Measurements from ENCODE around the gene SNRPA. TPM values are rescaled to one million over a fixed set of nuclear protein-coding genes. Genes with fewer than 3 reads are reported as not detected.

Gene SNRPA
- total RNA-seq, 3 donors from 2014 or later = 41.6 to 52.8 (median 52.1) TPM

DNA sequence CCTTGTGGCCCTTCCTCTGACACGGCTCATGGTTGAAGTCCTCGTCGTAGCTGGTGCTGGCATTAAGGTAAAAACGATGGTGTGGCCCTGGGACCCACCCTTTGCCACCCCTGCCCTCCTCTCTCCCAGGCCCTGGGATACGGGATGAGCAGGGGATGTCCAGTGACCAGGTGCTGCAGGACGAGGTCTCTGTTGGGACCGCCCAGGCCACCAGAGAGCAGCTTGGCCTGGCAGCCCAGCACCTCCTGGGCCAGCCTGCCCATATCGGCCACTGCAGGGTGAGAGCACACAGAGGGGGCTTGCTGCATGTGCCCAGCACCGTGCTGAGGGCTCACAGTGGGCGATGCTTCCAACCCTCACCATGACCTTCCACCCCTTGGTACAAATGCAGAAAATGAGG is 7.1 kb upstream of the SNRPA start:
- Histone ChIP-seq H3K9me3 (no peaks in the 10 kb centered on the region), H3K4me1 (peaks cover 0 to 3% of the 10 kb centered on the region in 2 donors), H3K27me3 (no peaks in the 10 kb centered on the region), H3K27ac (no peak overlapping the region), H3K4me3 (no peak overlapping the region), H3K36me3 (peaks cover 6% of the 10 kb centered on the region)
- intact Hi-C loops (cut with DNase I; ENCODE audit: low total_unique reads) = no loop called here
- no peak for DNase-seq (ENCODE audit: low spot score in 2 of 2)
- TF ChIP-seq POLR2A (IDR thresholded peaks at IDR 0.05) (no peak), POLR2AphosphoS5 (IDR thresholded peaks at IDR 0.05) (no peak)
- TF ChIP-seq, protein P1, sequence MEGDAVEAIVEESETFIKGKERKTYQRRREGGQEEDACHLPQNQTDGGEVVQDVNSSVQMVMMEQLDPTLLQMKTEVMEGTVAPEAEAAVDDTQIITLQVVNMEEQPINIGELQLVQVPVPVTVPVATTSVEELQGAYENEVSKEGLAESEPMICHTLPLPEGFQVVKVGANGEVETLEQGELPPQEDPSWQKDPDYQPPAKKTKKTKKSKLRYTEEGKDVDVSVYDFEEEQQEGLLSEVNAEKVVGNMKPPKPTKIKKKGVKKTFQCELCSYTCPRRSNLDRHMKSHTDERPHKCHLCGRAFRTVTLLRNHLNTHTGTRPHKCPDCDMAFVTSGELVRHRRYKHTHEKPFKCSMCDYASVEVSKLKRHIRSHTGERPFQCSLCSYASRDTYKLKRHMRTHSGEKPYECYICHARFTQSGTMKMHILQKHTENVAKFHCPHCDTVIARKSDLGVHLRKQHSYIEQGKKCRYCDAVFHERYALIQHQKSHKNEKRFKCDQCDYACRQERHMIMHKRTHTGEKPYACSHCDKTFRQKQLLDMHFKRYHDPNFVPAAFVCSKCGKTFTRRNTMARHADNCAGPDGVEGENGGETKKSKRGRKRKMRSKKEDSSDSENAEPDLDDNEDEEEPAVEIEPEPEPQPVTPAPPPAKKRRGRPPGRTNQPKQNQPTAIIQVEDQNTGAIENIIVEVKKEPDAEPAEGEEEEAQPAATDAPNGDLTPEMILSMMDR (IDR thresholded peaks at IDR 0.05) = no peak

DNA sequence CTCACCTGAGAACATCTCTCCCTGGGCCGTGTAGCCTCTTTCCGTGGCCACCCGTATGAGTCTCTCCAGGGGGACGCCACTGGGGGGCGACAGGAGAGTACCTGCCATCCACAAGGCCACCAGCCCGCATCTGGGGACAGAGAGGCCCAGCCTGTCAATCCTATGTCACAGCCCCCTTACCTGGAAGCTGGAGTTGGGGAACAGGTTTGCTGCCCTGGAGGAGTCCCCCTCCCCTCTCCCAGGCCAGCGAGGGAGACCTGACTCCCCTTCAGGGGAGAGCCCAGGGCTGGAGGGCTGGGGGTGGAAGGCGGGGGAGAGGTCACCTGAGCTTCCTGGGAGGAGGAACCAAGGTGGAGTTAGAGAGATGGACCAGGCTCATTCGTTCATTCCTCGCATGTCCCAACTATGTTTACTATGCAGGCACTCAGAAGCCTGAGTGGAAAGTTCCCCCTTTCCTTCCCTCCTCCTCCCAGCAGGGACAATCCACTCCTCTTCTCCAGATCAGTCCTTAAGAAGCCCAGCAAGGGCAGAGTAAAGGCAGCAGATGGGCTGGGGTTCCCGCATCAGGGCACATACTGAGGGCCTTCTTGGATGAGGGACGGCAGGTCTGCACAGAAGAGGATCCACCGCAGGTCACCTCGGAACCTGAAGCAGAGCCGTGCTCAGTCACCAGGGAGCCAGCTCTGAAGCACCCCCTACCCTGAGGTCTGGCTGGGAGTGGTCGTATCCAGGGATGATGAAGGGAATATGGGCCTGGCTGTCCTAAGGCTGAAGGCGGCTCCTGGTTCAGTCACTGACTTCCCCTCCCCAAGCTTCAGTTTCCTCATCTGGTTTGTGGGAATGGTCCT is 6.2 kb upstream of the SNRPA start:
- Histone ChIP-seq H3K9me3 (no peaks in the 10 kb centered on the region), H3K4me1 (peaks cover 0 to 11% of the 10 kb centered on the region in 2 donors), H3K27ac (peak overlapping the region in 1 of 2 donors; percentile 58), H3K27me3 (no peaks in the 10 kb centered on the region), H3K36me3 (no peaks in the 10 kb centered on the region), H3K4me3 (no peak overlapping the region)
- intact Hi-C loops (cut with DNase I; ENCODE audit: low total_unique reads) = no loop called here
- TF ChIP-seq, protein P1 (IDR thresholded peaks at IDR 0.05) = no peak
- TF ChIP-seq POLR2A (IDR thresholded peaks at IDR 0.05) = no peak
- no peak for TF ChIP-seq POLR2AphosphoS5 (IDR thresholded peaks at IDR 0.05)
- DNase-seq (ENCODE audit: low spot score in 2 of 2) = no peak

DNA sequence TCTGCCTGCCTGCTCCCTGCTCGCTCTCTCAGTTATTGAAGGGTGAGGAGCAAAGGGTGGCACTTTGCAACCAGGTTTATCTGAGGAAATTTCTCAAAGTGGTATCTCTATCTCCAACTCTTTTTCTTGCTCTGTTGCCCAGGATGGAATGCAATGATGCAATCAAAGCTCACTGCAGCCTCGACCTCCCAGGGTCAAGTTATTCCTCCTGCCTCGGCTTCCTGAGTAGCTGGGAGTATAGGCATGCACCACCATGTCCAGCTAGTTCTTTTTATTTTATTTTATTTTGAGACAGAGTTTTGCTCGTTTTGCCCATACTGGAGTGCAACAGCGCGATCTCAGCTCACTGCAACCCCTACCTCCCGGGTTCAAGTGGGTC is 5.6 kb upstream of the SNRPA start:
- peak overlapping the region in 1 of 2 donors; percentile 58 for H3K27ac ChIP-seq
- no peaks in the 10 kb centered on the region for H3K9me3 ChIP-seq
- no peak overlapping the region for H3K4me3 ChIP-seq
- DNase-seq (ENCODE audit: low spot score in 2 of 2) = no peak
- H3K4me1 ChIP-seq = peaks cover 0 to 11% of the 10 kb centered on the region in 2 donors
- no peaks in the 10 kb centered on the region for H3K27me3 ChIP-seq
- H3K36me3 ChIP-seq = no peaks in the 10 kb centered on the region
- no peak for TF ChIP-seq POLR2AphosphoS5 (IDR thresholded peaks at IDR 0.05)
- TF ChIP-seq, protein P1 (IDR thresholded peaks at IDR 0.05) = no peak
- no peak for TF ChIP-seq POLR2A (IDR thresholded peaks at IDR 0.05)
- intact Hi-C loops (cut with DNase I; ENCODE audit: low total_unique reads) = no loop called here

DNA sequence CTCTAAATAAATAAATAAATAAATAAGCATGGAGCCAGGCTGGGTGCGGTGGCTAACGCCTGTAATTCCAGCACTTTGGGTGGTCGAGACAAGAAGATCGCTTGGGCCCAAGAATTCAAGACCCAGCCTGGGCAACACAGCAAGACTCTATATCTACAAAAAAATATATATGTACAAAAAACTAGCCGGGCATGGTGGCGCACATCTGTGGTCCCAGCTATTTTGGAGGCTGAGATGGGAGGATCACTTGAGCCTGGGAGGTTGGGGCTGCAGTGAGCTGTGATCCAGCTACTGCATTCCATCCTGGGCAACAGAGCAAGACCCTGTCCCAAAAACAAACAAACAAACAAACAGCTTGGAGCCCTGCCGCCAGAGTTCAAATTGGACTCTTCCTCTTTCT is 3.5 kb upstream of the SNRPA start:
- intact Hi-C loops (cut with DNase I; ENCODE audit: low total_unique reads) = no loop called here
- H3K4me3 ChIP-seq = no peak overlapping the region
- DNase-seq (ENCODE audit: low spot score in 2 of 2) = no peak
- TF ChIP-seq, protein P1 (IDR thresholded peaks at IDR 0.05) = no peak
- TF ChIP-seq POLR2A (IDR thresholded peaks at IDR 0.05) = no peak
- TF ChIP-seq POLR2AphosphoS5 (IDR thresholded peaks at IDR 0.05) = no peak
- no peaks in the 10 kb centered on the region for H3K36me3 ChIP-seq
- H3K27me3 ChIP-seq = no peaks in the 10 kb centered on the region
- peaks cover 0 to 11% of the 10 kb centered on the region in 2 donors for H3K4me1 ChIP-seq
- no peak overlapping the region for H3K27ac ChIP-seq
- H3K9me3 ChIP-seq = no peaks in the 10 kb centered on the region

All from breast epithelium (tissue), 4 donors.